TTC549 (cell line): ENCODE data around the gene HK2.
"Not testable (repeated sequence)": the region's sequence is repeated elsewhere in the genome, so short reads cannot be mapped to it uniquely, and the experiment has no call there.

Experiments used
- FAIRE-seq: peaks from 2 replicates; lab custom pipeline; 2012; peaks lifted over from hg19 to GRCh38; lab: Jason Lieb, UNC

The HK2 gene

GRCh38 chr2:74896232-74896631 lies 62.3 kb downstream of the HK2 start:
- FAIRE-seq: no peak

- FAIRE-seq: not testable (repeated sequence)
Measured at GRCh38 chr2:74900225-74900624, 66.3 kb downstream of the HK2 start.

GRCh38 chr2:74902281-74902860 lies 68.4 kb downstream of the HK2 start:
- FAIRE-seq: no peak

- FAIRE-seq: no peak
Measured at GRCh38 chr2:74906395-74906794, 72.5 kb downstream of the HK2 start.

- not testable (repeated sequence) for FAIRE-seq
Measured at GRCh38 chr2:74907560-74907959, 73.6 kb downstream of the HK2 start.

GRCh38 chr2:74908748-74909444 lies 75.0 kb downstream of the HK2 start:
- no peak for FAIRE-seq

- no peak for FAIRE-seq
Measured at GRCh38 chr2:74910245-74910644, 76.3 kb downstream of the HK2 start.

GRCh38 chr2:74911061-74911460 lies 77.1 kb downstream of the HK2 start:
- no peak for FAIRE-seq

- FAIRE-seq: no peak
Measured at GRCh38 chr2:74915743-74916142, 81.8 kb downstream of the HK2 start.

- no peak for FAIRE-seq
Measured at GRCh38 chr2:74916394-74916793, 82.5 kb downstream of the HK2 start.

GRCh38 chr2:74917702-74918619 lies 84.0 kb downstream of the HK2 start:
- no peak for FAIRE-seq

GRCh38 chr2:74919827-74920226 lies 85.9 kb downstream of the HK2 start:
- FAIRE-seq: no peak

- no peak for FAIRE-seq
Measured at GRCh38 chr2:74921236-74921736, 87.4 kb downstream of the HK2 start.

GRCh38 chr2:74922592-74923227 lies 88.8 kb downstream of the HK2 start:
- FAIRE-seq: no peak

- no peak for FAIRE-seq
Measured at GRCh38 chr2:74924463-74925265, 90.7 kb downstream of the HK2 start.

GRCh38 chr2:74925361-74925786 lies 91.4 kb downstream of the HK2 start:
- FAIRE-seq: no peak

- no peak for FAIRE-seq
Measured at GRCh38 chr2:74927621-74928020, 93.7 kb downstream of the HK2 start.

GRCh38 chr2:74930811-74931486 lies 97.0 kb downstream of the HK2 start:
- FAIRE-seq: no peak

- no peak for FAIRE-seq
Measured at GRCh38 chr2:74931940-74932339, 98.0 kb downstream of the HK2 start.

GRCh38 chr2:74935975-74936391 lies 102.1 kb downstream of the HK2 start:
- FAIRE-seq: no peak
